Endothelial cell of hepatic sinusoid (primary cell): ENCODE data around the gene SMPDL3A.

ENCODE experiments used
- in situ Hi-C: cut with HindIII; loops from 2 replicates; pipeline ENCODE4 v1.10.0; 2017; ENCODE audit warnings: low sequenced_read_pairs

Gene SMPDL3A

DNA sequence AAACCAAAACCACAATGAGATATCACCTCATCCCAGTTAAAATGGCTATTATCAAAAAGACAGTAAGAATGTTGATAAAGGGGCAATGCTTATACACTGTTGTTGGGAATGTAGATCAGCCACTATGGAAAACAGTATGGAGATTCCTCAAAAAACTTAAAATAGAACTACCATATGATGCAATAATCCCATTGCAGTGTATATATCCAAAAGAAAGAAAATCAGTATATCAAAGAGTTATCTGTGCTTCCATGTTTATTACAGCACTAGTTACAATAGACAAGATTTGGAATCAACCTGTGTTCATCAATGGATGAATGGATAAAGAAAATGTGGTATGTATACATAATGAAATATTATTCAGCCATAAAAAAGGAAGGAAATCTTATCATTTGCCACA, 13.1 kb upstream of the SMPDL3A start:
- in situ Hi-C loops = no loop called here

DNA sequence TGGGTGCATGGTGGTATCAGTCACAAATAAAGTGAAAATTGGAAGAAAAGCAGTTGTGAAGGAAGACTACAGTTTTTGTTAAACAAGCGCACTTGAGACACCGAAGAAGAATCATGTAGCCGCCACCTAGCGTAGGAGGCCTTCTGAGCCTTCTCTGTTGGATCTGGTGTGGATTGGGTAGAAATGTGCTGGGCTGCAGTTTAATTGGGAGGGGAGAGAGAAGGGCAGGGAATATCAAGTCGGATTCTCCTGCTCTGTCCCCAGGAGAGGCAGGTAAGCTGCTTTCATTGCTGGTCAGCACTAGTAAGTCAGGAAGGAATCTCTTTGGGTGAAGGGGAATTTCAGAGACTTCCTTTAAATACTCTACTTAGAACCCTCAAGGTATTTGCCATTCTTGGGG, 10.8 kb upstream of the SMPDL3A start:
- in situ Hi-C loops = no loop called here

- in situ Hi-C loops = no loop called here
Observed at GRCh38 chr6:122778985-122779661, 9.9 kb upstream of the SMPDL3A start.

DNA sequence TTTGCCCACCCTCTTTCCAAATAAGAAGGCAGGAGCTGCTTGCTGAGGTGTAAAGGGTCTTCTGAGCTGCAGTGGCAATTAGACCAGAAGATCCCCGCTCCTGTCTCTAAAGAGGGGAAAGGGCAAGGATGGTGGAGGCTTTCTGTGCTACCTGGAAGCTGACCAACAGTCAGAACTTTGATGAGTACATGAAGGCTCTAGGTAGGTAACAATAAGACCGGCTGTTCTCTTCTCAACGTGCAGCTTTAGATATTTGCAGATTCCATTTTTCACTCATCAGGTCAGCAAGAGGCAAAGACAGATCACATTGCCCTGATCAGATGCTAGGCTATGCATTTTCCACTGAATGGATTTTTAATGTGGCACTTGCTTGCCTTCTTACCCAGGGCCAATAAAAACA, 9.4 kb upstream of the SMPDL3A start, which contains the start of gene FABP7:
Gene FABP7, plus strand, starts transcription at position 50 of the 400 bp plus-strand sequence. Its CDS starts 79 bp downstream, at position 129.
- in situ Hi-C loops = no loop called here

DNA sequence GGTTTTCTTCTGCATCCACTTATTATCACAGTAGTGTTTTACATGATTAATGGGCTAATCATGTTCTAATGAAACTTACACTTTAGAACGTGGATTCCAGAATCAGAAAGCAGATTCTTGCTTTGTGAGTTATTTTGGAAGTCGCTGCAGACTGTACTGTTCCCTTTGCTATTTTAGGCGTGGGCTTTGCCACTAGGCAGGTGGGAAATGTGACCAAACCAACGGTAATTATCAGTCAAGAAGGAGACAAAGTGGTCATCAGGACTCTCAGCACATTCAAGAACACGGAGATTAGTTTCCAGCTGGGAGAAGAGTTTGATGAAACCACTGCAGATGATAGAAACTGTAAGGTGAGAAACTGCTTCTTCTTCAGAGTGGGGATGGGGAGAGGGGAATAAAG, 8.9 kb upstream of the SMPDL3A start:
- in situ Hi-C loops = no loop called here

GRCh38 chr6:122781716-122782115, 7.3 kb upstream of the SMPDL3A start:
- in situ Hi-C loops = no loop called here

DNA sequence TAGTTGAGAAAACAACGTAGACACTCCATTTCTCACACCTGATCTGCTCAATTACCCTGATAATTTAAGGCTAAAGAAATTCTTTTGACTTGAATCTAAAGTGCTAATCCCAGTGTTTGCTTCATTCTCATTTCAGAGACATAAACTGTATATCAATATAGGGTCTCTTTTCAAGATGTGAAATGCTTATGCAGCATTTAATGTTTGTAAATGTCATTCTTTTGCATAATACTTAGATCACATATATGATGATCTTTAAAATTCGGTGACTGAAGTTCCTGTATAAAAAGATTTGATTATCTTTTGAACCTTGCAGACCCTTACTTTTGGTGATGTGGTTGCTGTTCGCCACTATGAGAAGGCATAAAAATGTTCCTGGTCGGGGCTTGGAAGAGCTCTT, 5.7 kb upstream of the SMPDL3A start:
- in situ Hi-C loops = no loop called here

- in situ Hi-C loops = no loop called here
Observed at GRCh38 chr6:122785891-122786290, 3.2 kb upstream of the SMPDL3A start.

GRCh38 chr6:122787721-122788120, 1.3 kb upstream of the SMPDL3A start:
- in situ Hi-C loops = no loop called here

DNA sequence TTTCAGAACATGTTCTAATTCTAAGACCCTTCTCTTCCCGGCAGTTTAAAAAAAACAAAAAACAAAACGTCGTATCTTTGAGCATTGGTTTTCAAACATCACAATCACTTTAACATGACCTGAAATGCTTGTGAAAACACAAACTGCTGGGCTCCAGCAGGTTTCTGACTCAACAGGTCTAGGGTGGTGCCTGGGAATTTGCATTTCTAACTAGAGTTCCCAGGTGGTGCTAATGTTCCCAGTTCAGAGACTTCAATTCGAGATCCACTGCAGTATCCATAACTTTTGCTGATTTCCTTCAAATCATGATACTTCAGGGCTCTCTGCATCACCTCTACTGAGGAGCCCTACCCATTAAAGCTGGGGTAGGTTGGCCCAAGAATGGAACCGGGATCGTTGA, 850 bp upstream of the SMPDL3A start:
- in situ Hi-C loops = no loop called here

- in situ Hi-C loops = no loop called here
Observed at GRCh38 chr6:122788663-122789181, 336 bp upstream of the SMPDL3A start.

DNA sequence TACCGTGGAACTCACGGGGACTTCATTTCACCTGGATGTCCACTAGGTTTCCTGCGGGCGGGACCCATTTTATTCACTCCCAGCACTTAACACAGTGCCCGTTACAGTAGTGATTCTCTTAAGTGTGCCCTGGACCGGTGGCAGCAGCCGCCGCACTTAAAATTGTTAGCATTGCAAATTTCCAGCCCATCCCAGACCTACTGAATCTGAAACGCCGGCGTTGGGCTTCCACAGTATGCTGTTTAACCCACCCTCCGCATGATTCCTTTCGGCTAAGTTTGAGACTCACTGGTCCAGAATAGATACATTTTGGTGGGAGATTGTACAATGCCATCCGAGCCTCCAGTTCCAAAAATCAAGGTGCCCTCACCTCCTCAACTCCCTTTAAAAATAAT, 967 bp downstream of the SMPDL3A start:
- in situ Hi-C loops = no loop called here

DNA sequence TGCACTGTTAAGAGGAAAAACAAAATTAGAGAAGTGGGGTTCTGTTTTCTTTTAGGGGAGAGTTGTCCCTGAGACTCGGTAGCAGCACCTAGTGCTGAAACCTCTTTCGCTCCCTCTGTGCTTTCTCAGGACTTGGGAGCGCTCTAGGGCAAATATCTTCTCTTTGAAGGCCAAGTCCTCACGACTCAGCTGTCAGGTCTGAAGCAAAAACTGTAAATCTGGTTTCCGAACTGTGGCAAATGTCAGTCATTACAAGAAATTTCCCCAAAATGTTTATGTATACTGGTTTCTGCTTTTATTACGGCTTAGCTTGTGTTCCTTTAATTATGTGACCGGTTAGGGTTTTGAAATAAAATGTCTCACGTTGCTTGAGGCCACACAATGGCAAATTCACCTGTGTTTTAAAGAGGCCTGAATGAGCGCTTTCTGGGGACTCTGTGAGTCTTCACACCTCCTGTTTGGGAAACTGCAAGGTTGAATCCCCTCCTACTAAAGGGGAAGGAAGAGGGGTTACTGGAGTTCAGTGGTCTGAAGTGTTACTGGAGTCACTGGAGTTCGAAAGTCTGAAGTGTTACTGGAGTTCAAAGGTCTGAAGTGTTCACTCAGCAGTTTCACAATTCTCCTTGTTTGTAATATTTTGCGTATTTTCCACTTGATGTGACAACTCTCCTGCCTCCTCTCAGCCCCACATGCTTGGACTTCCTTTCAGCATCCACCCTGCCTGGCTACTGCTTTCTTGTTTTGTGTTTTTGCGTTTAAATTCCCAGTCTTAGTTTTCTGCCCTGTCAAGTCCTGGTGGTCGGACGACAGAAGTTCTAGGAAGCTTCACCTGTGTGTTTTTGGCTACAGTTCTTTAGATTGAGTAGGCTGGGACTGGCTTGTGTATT, 1.6 kb downstream of the SMPDL3A start:
- in situ Hi-C loops = no loop called here

GRCh38 chr6:122791310-122791679, 2.2 kb downstream of the SMPDL3A start:
- in situ Hi-C loops = no loop called here

DNA sequence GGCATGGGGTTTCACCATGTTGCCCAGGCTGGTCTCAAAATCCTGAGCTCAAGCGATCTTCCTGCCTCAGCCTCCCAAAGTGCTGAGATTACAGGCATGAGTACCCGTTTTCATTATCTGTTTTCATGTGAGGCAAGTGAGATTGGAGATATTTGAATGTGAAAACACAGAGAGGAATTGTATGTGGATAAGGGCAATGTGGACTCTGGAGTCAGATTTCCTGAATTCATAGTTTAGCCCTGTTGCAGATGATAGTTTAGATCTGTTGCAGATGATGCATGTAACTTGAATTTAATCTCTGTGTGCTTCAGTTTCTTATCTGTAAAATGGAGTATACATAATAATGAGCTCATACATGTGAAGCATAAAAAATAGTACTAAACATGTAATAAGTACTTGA, 3.7 kb downstream of the SMPDL3A start:
- in situ Hi-C loops = no loop called here

DNA sequence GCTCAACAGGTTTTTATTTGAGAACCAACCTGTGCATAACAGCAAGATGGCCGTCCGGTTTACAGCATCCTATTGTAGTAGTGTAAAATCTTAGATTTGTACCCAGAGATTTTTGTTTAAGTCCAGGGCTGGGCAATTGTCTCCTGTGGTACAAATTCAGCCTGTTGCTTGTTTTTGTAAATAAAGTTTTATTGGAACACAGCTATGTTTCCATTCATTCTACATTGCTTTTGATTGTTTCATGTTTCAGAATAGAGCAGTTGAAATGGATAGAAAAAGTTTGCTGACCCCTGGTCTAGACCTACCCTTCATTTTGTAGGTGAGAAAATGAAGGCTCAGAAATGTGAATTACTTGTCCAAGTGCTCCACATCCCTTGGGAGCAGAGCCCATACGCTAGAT, 8.5 kb downstream of the SMPDL3A start:
- in situ Hi-C loops = no loop called here

GRCh38 chr6:122798099-122798641, 9.1 kb downstream of the SMPDL3A start:
- in situ Hi-C loops = no loop called here

- in situ Hi-C loops = no loop called here
Observed at GRCh38 chr6:122799140-122799745, 10.2 kb downstream of the SMPDL3A start.

- in situ Hi-C loops = no loop called here
Observed at GRCh38 chr6:122799916-122800686, 11.0 kb downstream of the SMPDL3A start.

- in situ Hi-C loops = no loop called here
Observed at GRCh38 chr6:122800906-122801305, 11.8 kb downstream of the SMPDL3A start.

- in situ Hi-C loops = no loop called here
Observed at GRCh38 chr6:122801397-122801796, 12.3 kb downstream of the SMPDL3A start.
